H1 (cell line): ENCODE results near the gene RAD51B. TPM values are rescaled to one million over a fixed set of nuclear protein-coding genes. Genes with fewer than 3 reads are reported as not detected.

ENCODE experiments used
- CTCF ChIA-PET: fragments of 300-600 bp; sonication (Branson Sonifier 250); formaldehyde crosslinking; loops from one replicate; lab custom pipeline; 2021; ENCODE audit not compliant: partially characterized antibody; lab: Charles Lee
- POLR2A ChIA-PET: fragments of 300-600 bp; sonication (Branson Sonifier 250); formaldehyde crosslinking; loops from one replicate; lab custom pipeline; 2021; ENCODE audit warnings: inconsistent platforms; ENCODE audit not compliant: partially characterized antibody; lab: Charles Lee
- DNase-seq, 2 experiments: peaks; one replicate each; pipeline versions ENCODE4 v3.0.0 to v3.0.0-alpha.2; 2010 to 2022; ENCODE audit warnings: low spot score in 2 of 2, low read depth in 1 of 2, mixed read lengths in 1 of 2
- FAIRE-seq: peaks from 2 replicates; lab custom pipeline; 2011; peaks lifted over from hg19 to GRCh38; lab: Jason Lieb, UNC
- H2AFZ ChIP-seq: 2 replicates; pipeline ENCODE4 v1.8.1; 2012; ENCODE audit warnings: low read length, inconsistent platforms
- H2AK5ac ChIP-seq: 2 replicates; pipeline ENCODE4 v1.6.1; 2013; ENCODE audit warnings: low read depth, low read length
- H2BK120ac ChIP-seq: replicated peaks from 2 replicates; pipeline ENCODE3; 2013; ENCODE audit warnings: low read depth, low read length, inconsistent platforms
- H2BK12ac ChIP-seq: 2 replicates; pipeline ENCODE4 v1.6.1; 2013; ENCODE audit warnings: low read depth, low read length
- H2BK15ac ChIP-seq: 2 replicates; pipeline ENCODE4 v1.6.1; 2013; ENCODE audit warnings: low read length
- H2BK20ac ChIP-seq: 2 replicates; pipeline ENCODE4 v1.6.1; 2013; ENCODE audit warnings: low read length
- H2BK5ac ChIP-seq: 2 replicates; pipeline ENCODE4 v1.6.1; 2013; ENCODE audit warnings: low read depth, low read length
- H3K14ac ChIP-seq: 2 replicates; pipeline ENCODE4 v1.6.1; 2013; ENCODE audit warnings: inconsistent platforms; ENCODE audit not compliant: insufficient read length
- H3K18ac ChIP-seq: 2 replicates; pipeline ENCODE4 v1.6.1; 2013; ENCODE audit warnings: low read length; ENCODE audit errors: extremely low read depth
- H3K23ac ChIP-seq: 2 replicates; pipeline ENCODE4 v1.6.1; 2013; ENCODE audit warnings: inconsistent platforms; ENCODE audit not compliant: insufficient read length
- H3K23me2 ChIP-seq: 2 replicates; pipeline ENCODE4 v1.6.1; 2013; ENCODE audit warnings: low read depth, low read length
- H3K27ac ChIP-seq: 2 replicates; pipeline ENCODE4 v1.6.1; 2011; ENCODE audit warnings: low read depth, low read length, inconsistent platforms
- H3K27me3 ChIP-seq, 4 experiments: replicated peaks in 1 of 4; 1 replicate in 1 of 4; 2 replicates in 3 of 4; pipeline versions ENCODE4 v1.6.1 to v1.8.1; 2011 to 2013; ENCODE audit warnings: low read length in 3 of 4, mild to moderate bottlenecking in 3 of 4, inconsistent platforms in 2 of 4, mixed read lengths in 2 of 4, moderate library complexity in 1 of 4; ENCODE audit not compliant: control insufficient read depth in 3 of 4, insufficient read depth in 3 of 4; ENCODE audit errors: extremely low read depth in 1 of 4
- H3K36me3 ChIP-seq, 4 experiments: 2 replicates each; pipeline versions ENCODE4 v1.6.1 to v1.8.1; 2011 to 2013; ENCODE audit warnings: mild to moderate bottlenecking in 4 of 4, low read length in 3 of 4, moderate library complexity in 2 of 4, control low read depth in 1 of 4, inconsistent platforms in 1 of 4; ENCODE audit not compliant: insufficient read depth in 4 of 4, control insufficient read depth in 2 of 4
- H3K4ac ChIP-seq: replicated peaks from 2 replicates; pipeline ENCODE3; 2013; ENCODE audit warnings: low read length, low read depth, mixed read lengths, inconsistent platforms; ENCODE audit not compliant: insufficient read length
- H3K4me1 ChIP-seq, 4 experiments: replicated peaks in 1 of 4; 1 replicate in 1 of 4; 2 replicates in 3 of 4; pipeline versions ENCODE4 v1.6.1 to v1.8.1; 2011 to 2013; ENCODE audit warnings: low read length in 3 of 4, inconsistent platforms in 2 of 4, mixed read lengths in 1 of 4; ENCODE audit not compliant: insufficient read depth in 4 of 4, control insufficient read depth in 3 of 4
- H3K4me2 ChIP-seq, 2 experiments: 2 replicates each; pipeline versions ENCODE4 v1.6.1 to v1.8.1; 2011 to 2013; ENCODE audit warnings: low read depth in 2 of 2, low read length in 2 of 2, control low read depth in 1 of 2, inconsistent platforms in 1 of 2, mild to moderate bottlenecking in 1 of 2; ENCODE audit not compliant: insufficient read depth in 1 of 2
- H3K4me3 ChIP-seq, 4 experiments: fragments of 200-600, 300-600 bp in 1 of 4; sonication (generic), shearing (Covaris generic), sonication (Bioruptor Twin) in 1 of 4; 2 replicates each; pipeline versions ENCODE4 v1.5.1 to v1.8.1; 2011 to 2016; ENCODE audit warnings: low read length in 4 of 4, low read depth in 3 of 4, control low read depth in 2 of 4, inconsistent platforms in 2 of 4, mild to moderate bottlenecking in 2 of 4, mixed read lengths in 1 of 4, moderate library complexity in 1 of 4; ENCODE audit not compliant: insufficient read depth in 2 of 4; ENCODE audit errors: extremely low read depth in 1 of 4
- H3K56ac ChIP-seq: replicated peaks from 2 replicates; pipeline ENCODE3; 2013; ENCODE audit warnings: low read depth, mild to moderate bottlenecking, mixed read lengths, low read length, inconsistent platforms; ENCODE audit not compliant: insufficient read length
- H3K79me1 ChIP-seq: 2 replicates; pipeline ENCODE4 v1.6.1; 2013; ENCODE audit warnings: low read depth, low read length, control low read depth
- H3K79me2 ChIP-seq, 2 experiments: 2 replicates each; pipeline versions ENCODE4 v1.6.1 to v1.8.1; 2012 to 2013; ENCODE audit warnings: low read length in 2 of 2, mild to moderate bottlenecking in 2 of 2, inconsistent platforms in 1 of 2; ENCODE audit not compliant: insufficient read depth in 2 of 2, control insufficient read depth in 1 of 2
- H3K9ac ChIP-seq, 4 experiments: replicated peaks in 1 of 4; 1 replicate in 1 of 4; 2 replicates in 3 of 4; pipeline versions ENCODE4 v1.6.1 to v1.8.1; 2011 to 2013; ENCODE audit warnings: low read depth in 3 of 4, low read length in 3 of 4, control low read depth in 2 of 4, mild to moderate bottlenecking in 2 of 4, moderate library complexity in 2 of 4, inconsistent platforms in 1 of 4; ENCODE audit errors: extremely low read depth in 1 of 4
- H3K9me3 ChIP-seq, 2 experiments: 2 replicates each; pipeline versions ENCODE4 v1.6.1 to v1.8.1; 2012 to 2013; ENCODE audit warnings: mild to moderate bottlenecking in 2 of 2, moderate library complexity in 2 of 2, control low read depth in 1 of 2, inconsistent platforms in 1 of 2, low read depth in 1 of 2, low read length in 1 of 2, mixed read lengths in 1 of 2; ENCODE audit not compliant: insufficient read depth in 2 of 2
- H4K20me1 ChIP-seq, 2 experiments: replicated peaks in 1 of 2; 2 replicates each; pipeline versions ENCODE3 to v1.8.1; 2011 to 2013; ENCODE audit warnings: inconsistent platforms in 2 of 2, low read length in 2 of 2, mild to moderate bottlenecking in 1 of 2; ENCODE audit not compliant: insufficient read depth in 2 of 2, control insufficient read depth in 1 of 2
- H4K5ac ChIP-seq: 2 replicates; pipeline ENCODE4 v1.6.1; 2013; ENCODE audit warnings: low read length, low read depth, mixed read lengths, inconsistent platforms; ENCODE audit not compliant: insufficient read length
- H4K8ac ChIP-seq: 2 replicates; pipeline ENCODE4 v1.8.0; 2013; ENCODE audit warnings: mild to moderate bottlenecking, moderate library complexity, low read length, inconsistent platforms; ENCODE audit not compliant: insufficient read depth; ENCODE audit errors: extremely low read depth
- H4K91ac ChIP-seq: replicated peaks from 2 replicates; pipeline ENCODE3; 2013; ENCODE audit warnings: low read length, mixed read lengths, inconsistent platforms; ENCODE audit not compliant: insufficient read length
- CBX5 ChIP-seq: fragments of 300-800, 300-1000 bp; sonication (generic); IDR thresholded peaks from 2 replicates; pipeline ENCODE4 v1.7.1; 2016; ENCODE audit warnings: antibody characterized with exemption, low read length, low read depth
- EGR1 ChIP-seq: IDR thresholded peaks from 2 replicates; pipeline ENCODE4 v1.6.1; 2011; ENCODE audit warnings: low read depth, low read length, borderline replicate concordance
- GTF2F1 ChIP-seq: IDR thresholded peaks from 2 replicates; pipeline ENCODE4 v1.6.1; 2012; ENCODE audit warnings: low read depth, low read length, improper control_type of control experiment, borderline replicate concordance
- JUN ChIP-seq: IDR thresholded peaks from 2 replicates; pipeline ENCODE4 v1.6.1; 2011; ENCODE audit warnings: low read depth, mild to moderate bottlenecking, improper control_type of control experiment, low read length
- KDM5A ChIP-seq: fragments of 200-600 bp; IDR thresholded peaks from 2 replicates; pipeline ENCODE4 v1.7.1; 2012; ENCODE audit warnings: mild to moderate bottlenecking, low read length, inconsistent platforms, mixed read lengths
- MAX ChIP-seq: IDR thresholded peaks from 2 replicates; pipeline ENCODE4 v1.6.1; 2012; ENCODE audit warnings: inconsistent platforms
- PHF8 ChIP-seq: fragments of 200-600 bp; sonication (generic); conservative IDR thresholded peaks from 2 replicates; pipeline ENCODE4 v1.7.1; 2012; ENCODE audit warnings: low read depth, mild to moderate bottlenecking, inconsistent platforms, low read length, moderate library complexity
- POU5F1 ChIP-seq: IDR thresholded peaks from 2 replicates; pipeline ENCODE4 v1.6.1; 2011; ENCODE audit warnings: low read depth, mild to moderate bottlenecking, low read length, moderate library complexity
- SIRT6 ChIP-seq: IDR thresholded peaks from one replicate; pipeline ENCODE4 v1.7.1; 2012; ENCODE audit warnings: low read length, inconsistent platforms
- SIX5 ChIP-seq: IDR thresholded peaks from 2 replicates; pipeline ENCODE4 v1.6.1; 2011; ENCODE audit warnings: mild to moderate bottlenecking, low read depth, low read length
- SUZ12 ChIP-seq: fragments of 200-600 bp; sonication (generic); IDR thresholded peaks from 2 replicates; pipeline ENCODE4 v1.6.1; 2012; ENCODE audit warnings: mild to moderate bottlenecking, inconsistent platforms, low read length, moderate library complexity, mixed read lengths
- ZNF274 ChIP-seq: IDR thresholded peaks from 2 replicates; pipeline ENCODE4 v1.7.0; 2012; ENCODE audit warnings: low read length, borderline replicate concordance; ENCODE audit errors: extremely low read depth
- WGBS, 2 experiments: shearing (Covaris generic) in 1 of 2; methylation state at CpG; one replicate each; pipeline versions ENCODE4 v1.1.6 to v1.1.7; 2013 to 2015; ENCODE audit warnings: low lambda C conversion rate in 2 of 2, mixed read lengths in 2 of 2, inconsistent platforms in 1 of 2, low coverage in 1 of 2, missing lambda C conversion rate in 1 of 2; ENCODE audit not compliant: insufficient replicate concordance in 2 of 2, insufficient coverage in 1 of 2, insufficient read length in 1 of 2; ENCODE audit errors: extremely low coverage in 1 of 2, missing lambda C conversion rate in 1 of 2; 5-methylcytosine and 5-hydroxymethylcytosine counted together
- polyA plus RNA-seq, 7 experiments: library from polyadenylated mRNA; depleted of rRNA in 3 of 7; stranded (reverse) in 5 of 7; unstranded in 2 of 7; fragments of >200 nt in 5 of 7; fragments of 200-250 nt in 2 of 7; gene quantifications; 1 replicate in 5 of 7; 2 replicates in 1 of 7; 4 replicates in 1 of 7; pipeline versions ENCODE4 v1.2.1 to v1.2.3, GENCODE V29; 2011 to 2013; ENCODE audit warnings: missing spikeins in 2 of 7, mixed read lengths in 2 of 7
- total RNA-seq: library from RNA; stranded (reverse); fragmentation: NEBNext Ultra II Directional; extraction: Animal tissue kit (Norgen Biotek cat#: 25700); gene quantifications from 2 replicates; pipeline ENCODE4 v1.2.1, GENCODE V29; 2021
- TF ChIP-seq, protein P1 (sequence below): IDR thresholded peaks from 2 replicates; pipeline ENCODE4 v1.6.1; 2012; ENCODE audit warnings: inconsistent platforms

RAD51B gene
- total and polyA plus RNA-seq, 2 of the 8 experiments (the other 6 are each of a cell fraction or from before 2014, with no cell fraction given): 3.9 to 14.9 TPM

DNA sequence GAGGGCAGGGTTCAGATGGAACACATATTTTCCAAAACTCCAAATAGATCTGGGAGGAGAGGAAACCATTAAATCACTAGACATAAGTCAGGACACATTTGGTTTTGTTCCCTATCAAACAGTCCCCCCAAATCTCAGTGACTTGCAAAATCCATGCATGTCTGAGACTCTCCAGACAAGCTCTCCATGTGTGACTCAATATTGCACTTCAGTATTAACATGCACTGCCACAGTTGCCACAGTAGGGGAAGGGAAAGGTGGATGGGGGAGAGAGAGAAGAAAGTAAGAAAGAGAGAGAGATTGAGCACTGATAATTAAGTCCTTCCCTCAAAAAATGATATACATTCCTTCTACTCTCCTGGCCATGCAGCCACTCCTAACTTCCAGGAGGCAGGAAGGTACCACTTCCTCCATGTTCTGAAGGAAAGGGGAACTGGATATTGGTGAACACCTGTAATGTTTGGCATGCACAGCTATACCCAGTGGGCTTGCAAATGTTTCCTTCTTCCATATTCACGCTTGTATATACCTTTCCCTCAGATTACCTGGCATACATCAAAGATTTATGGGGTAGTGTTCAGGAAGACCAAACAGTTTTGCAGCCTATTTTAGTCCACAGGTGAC is 663.3 kb downstream of the RAD51B start:
- no peaks in the 10 kb centered on the region; a peak in 1 of 7 replicates for H3K4me1 ChIP-seq
- no peaks in the 10 kb centered on the region for H3K36me3 ChIP-seq
- no peak overlapping the region for H3K4me3 ChIP-seq
- H3K4ac ChIP-seq: no peak overlapping the region
- no peak overlapping the region for H2BK20ac ChIP-seq
- DNase-seq (no peak), FAIRE-seq (no peak)
- H3K79me1 ChIP-seq: no peaks in the 10 kb centered on the region
- H3K9me3 ChIP-seq: no peaks in the 10 kb centered on the region
- H3K23me2 ChIP-seq: no peaks in the 10 kb centered on the region; the same call in 1 of the 2 replicates
- H3K27ac ChIP-seq: no peak overlapping the region
- no peak overlapping the region for H3K4me2 ChIP-seq
- H3K18ac ChIP-seq: no peak overlapping the region
- no peak overlapping the region for H2BK120ac ChIP-seq
- WGBS, 2 experiments: 100% methylated on average over 1 of the region's 1 CpG; no CpG with 5 or more reads in 1 of the 2 experiments
- no peak overlapping the region for H4K5ac ChIP-seq
- H4K8ac ChIP-seq: no peak overlapping the region
- no peak overlapping the region for H3K9ac ChIP-seq
- H3K56ac ChIP-seq: no peak overlapping the region
- H4K20me1 ChIP-seq: no peaks in the 10 kb centered on the region
- no peak overlapping the region for H3K23ac ChIP-seq
- CTCF ChIA-PET: interaction anchor here (1.3 kb wide), 1 partner anchor 10 kb away, joined by 5 read pairs; no protein-coding TSS in a partner anchor
- POLR2A ChIA-PET: interaction anchor here (2.2 kb wide), 1 partner anchor 11 kb away, joined by 5 read pairs; no protein-coding TSS in a partner anchor
- H3K79me2 ChIP-seq: no peaks in the 10 kb centered on the region
- no peak overlapping the region for H2BK15ac ChIP-seq
- no peak overlapping the region for H2AK5ac ChIP-seq
- H3K27me3 ChIP-seq: no peaks in the 10 kb centered on the region
- no peak overlapping the region for H4K91ac ChIP-seq
- H2BK12ac ChIP-seq: no peak overlapping the region
- no peak overlapping the region for H2AFZ ChIP-seq
- H2BK5ac ChIP-seq: no peak overlapping the region
- no peak overlapping the region for H3K14ac ChIP-seq
- TF ChIP-seq SUZ12: no peak
- no peak for TF ChIP-seq EGR1
- no peak for TF ChIP-seq PHF8
- TF ChIP-seq SIX5: no peak
- no peak for TF ChIP-seq GTF2F1
- TF ChIP-seq MAX: no peak
- TF ChIP-seq SIRT6: no peak
- TF ChIP-seq JUN: no peak
- TF ChIP-seq, protein P1, sequence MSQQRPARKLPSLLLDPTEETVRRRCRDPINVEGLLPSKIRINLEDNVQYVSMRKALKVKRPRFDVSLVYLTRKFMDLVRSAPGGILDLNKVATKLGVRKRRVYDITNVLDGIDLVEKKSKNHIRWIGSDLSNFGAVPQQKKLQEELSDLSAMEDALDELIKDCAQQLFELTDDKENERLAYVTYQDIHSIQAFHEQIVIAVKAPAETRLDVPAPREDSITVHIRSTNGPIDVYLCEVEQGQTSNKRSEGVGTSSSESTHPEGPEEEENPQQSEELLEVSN: no peak
- TF ChIP-seq KDM5A: no peak
- no peak for TF ChIP-seq POU5F1
- TF ChIP-seq CBX5: no peak
- TF ChIP-seq ZNF274: no peak
